Measurements from ENCODE around the gene TMEM171.

- no peak for TF ChIP-seq POLR2A (IDR thresholded peaks at IDR 0.05)
- TF ChIP-seq CTCF (IDR thresholded peaks at IDR 0.05), result no peak
Observed at GRCh38 chr5:73118391-73118973, 1.9 kb upstream of the TMEM171 start.

All from esophagus squamous epithelium (tissue), 4 donors.